Karpas-422 (cell line): ENCODE measurements around the gene SMOC2. TPM values are rescaled to one million over a fixed set of nuclear protein-coding genes. Genes with fewer than 3 reads are reported as not detected.
"Not testable (repeated sequence)": the region's sequence is repeated elsewhere in the genome, so short reads cannot be mapped to it uniquely, and the experiment has no call there.

ENCODE experiments used
- DNase-seq: peaks from one replicate; pipeline ENCODE4 v3.0.0-alpha.2; 2015
- H2AFZ ChIP-seq: fragments of 200-600 bp; sonication (generic); 2 replicates; pipeline ENCODE4 v1.6.1; 2014; ENCODE audit warnings: antibody characterized with exemption, low read length, mixed read lengths
- H3K27ac ChIP-seq: fragments of 200-600 bp; sonication (generic); 2 replicates; pipeline ENCODE4 v1.5.1; 2014; ENCODE audit warnings: mild to moderate bottlenecking, low read length, moderate library complexity
- H3K27me3 ChIP-seq: fragments of 200-600 bp; sonication (generic); 2 replicates; pipeline ENCODE4 v1.6.1; 2014; ENCODE audit warnings: low read length, mixed read lengths
- H3K36me3 ChIP-seq: fragments of 200-600 bp; sonication (generic); 2 replicates; pipeline ENCODE4 v1.6.1; 2014; ENCODE audit warnings: low read length, mixed read lengths; ENCODE audit not compliant: insufficient read depth
- H3K4me1 ChIP-seq: fragments of 200-600 bp; sonication (generic); 2 replicates; pipeline ENCODE4 v1.6.1; 2014; ENCODE audit warnings: mild to moderate bottlenecking, low read length, mixed read lengths
- H3K4me2 ChIP-seq: fragments of 200-600 bp; sonication (generic); 2 replicates; pipeline ENCODE4 v1.6.1; 2014; ENCODE audit warnings: low read length, low read depth, mild to moderate bottlenecking; ENCODE audit not compliant: poor library complexity, severe bottlenecking
- H3K4me3 ChIP-seq: fragments of 200-600 bp; sonication (generic); 2 replicates; pipeline ENCODE4 v1.5.1; 2014; ENCODE audit warnings: mild to moderate bottlenecking, antibody characterized with exemption, low read length, mixed read lengths
- H3K79me2 ChIP-seq: fragments of 200-600 bp; sonication (generic); 2 replicates; pipeline ENCODE4 v1.6.1; 2014; ENCODE audit warnings: mild to moderate bottlenecking, low read length, mixed read lengths
- H3K9ac ChIP-seq: fragments of 200-600 bp; sonication (generic); 2 replicates; pipeline ENCODE4 v1.6.0; 2014; ENCODE audit warnings: low read length
- H3K9me2 ChIP-seq: fragments of 200-600 bp; sonication (generic), shearing (Covaris generic); replicated peaks from 2 replicates; pipeline ENCODE4 v1.6.0; 2014; ENCODE audit warnings: mild to moderate bottlenecking, low read length, moderate library complexity; ENCODE audit not compliant: insufficient read depth
- H3K9me3 ChIP-seq: fragments of 300-700, 200-600 bp; sonication (generic); 2 replicates; pipeline ENCODE4 v1.6.1; 2014; ENCODE audit warnings: low read length, mixed read lengths
- H4K20me1 ChIP-seq: fragments of 200-600 bp; sonication (generic); 2 replicates; pipeline ENCODE4 v1.6.1; 2014; ENCODE audit warnings: mild to moderate bottlenecking, antibody characterized with exemption, low read length, low read depth; ENCODE audit not compliant: insufficient read depth
- total RNA-seq: library from RNA; depleted of rRNA; stranded (reverse); fragments of >200 nt; shearing (Covaris generic); gene quantifications from 2 replicates; pipeline ENCODE4 v1.2.3, GENCODE V29; 2014; ENCODE audit warnings: low replicate concordance

The SMOC2 gene
- total RNA-seq, 1 experiment from 2014 or later, result not detected

DNA sequence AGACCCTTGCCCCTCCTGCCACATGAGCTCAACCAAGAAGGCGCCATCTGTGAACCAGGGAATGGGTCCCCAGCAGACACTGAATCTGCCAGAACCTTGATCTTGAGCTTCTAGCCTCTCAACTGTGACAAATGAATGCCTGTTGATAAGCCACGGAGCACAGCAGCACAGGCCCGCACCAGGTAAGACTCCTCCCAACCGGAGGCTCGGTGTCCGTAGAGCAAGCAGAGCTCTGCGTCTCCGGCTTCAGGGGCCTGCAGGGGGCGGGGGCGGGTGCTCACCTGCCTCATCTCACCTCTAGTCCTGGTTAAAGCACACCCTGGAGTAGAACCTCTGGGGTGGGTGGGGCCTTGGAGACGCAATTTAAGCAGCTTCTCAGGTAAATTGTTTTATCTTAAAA is 122.7 kb downstream of the SMOC2 start:
- H3K27me3 ChIP-seq, result no peaks in the 10 kb centered on the region
- no peaks in the 10 kb centered on the region for H3K4me1 ChIP-seq
- no peak overlapping the region for H3K4me3 ChIP-seq
- no peaks in the 10 kb centered on the region for H4K20me1 ChIP-seq
- H2AFZ ChIP-seq, result no peak overlapping the region
- no peaks in the 10 kb centered on the region for H3K9me2 ChIP-seq
- no peaks in the 10 kb centered on the region for H3K79me2 ChIP-seq
- H3K36me3 ChIP-seq, result no peaks in the 10 kb centered on the region
- no peaks in the 10 kb centered on the region for H3K9me3 ChIP-seq
- no peak overlapping the region for H3K9ac ChIP-seq
- no peak overlapping the region for H3K4me2 ChIP-seq
- no peak for DNase-seq
- no peak overlapping the region for H3K27ac ChIP-seq

DNA sequence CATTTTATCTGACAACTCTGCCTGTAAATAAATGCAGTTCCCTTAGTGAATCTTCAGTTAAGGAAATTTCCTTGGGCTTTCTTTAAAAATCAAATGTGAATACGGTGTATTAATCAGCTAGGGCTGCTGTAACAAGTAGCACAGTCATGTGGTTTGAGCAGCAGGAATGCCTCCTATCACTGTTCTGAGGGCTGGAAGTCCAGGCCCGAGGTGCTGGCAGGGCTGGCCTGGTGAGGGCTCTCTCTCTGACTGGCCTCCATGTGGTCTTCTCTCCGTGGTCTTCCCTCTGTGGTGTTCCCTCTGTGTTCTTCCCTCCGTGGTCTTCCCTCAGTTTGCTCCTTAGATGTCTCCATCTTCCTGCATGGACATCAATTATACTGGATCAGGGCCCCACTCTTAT is 124.1 kb downstream of the SMOC2 start:
- no peak for DNase-seq
- no peaks in the 10 kb centered on the region for H3K9me3 ChIP-seq
- H3K9ac ChIP-seq, result no peak overlapping the region
- H4K20me1 ChIP-seq, result no peaks in the 10 kb centered on the region
- no peak overlapping the region for H2AFZ ChIP-seq
- no peaks in the 10 kb centered on the region for H3K27me3 ChIP-seq
- H3K27ac ChIP-seq, result no peak overlapping the region
- H3K4me3 ChIP-seq, result no peak overlapping the region
- H3K79me2 ChIP-seq, result no peaks in the 10 kb centered on the region
- H3K4me2 ChIP-seq, result no peak overlapping the region
- no peaks in the 10 kb centered on the region for H3K9me2 ChIP-seq
- no peaks in the 10 kb centered on the region for H3K4me1 ChIP-seq
- H3K36me3 ChIP-seq, result no peaks in the 10 kb centered on the region

DNA sequence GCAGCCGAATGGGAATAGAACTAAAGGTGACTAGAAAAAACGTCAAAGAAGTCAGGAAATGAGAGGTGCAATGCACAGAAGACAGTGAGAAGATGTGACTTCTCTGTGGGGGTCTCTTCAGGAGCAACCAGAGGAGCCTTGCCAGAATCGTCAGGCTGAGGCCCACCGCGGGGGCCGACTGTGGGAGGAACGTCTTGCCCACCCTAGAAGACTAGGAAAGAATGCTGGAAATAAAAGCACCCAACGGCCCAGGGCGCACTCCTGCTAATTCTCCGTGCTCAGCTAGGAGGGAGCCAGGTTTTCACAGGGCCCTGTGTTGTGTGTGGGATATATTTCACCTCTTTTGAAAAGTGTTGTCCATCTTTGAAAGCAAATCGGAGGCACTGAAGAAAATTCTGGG is 129.2 kb downstream of the SMOC2 start:
- Histone ChIP-seq H3K9ac (no peak overlapping the region), H3K27me3 (no peaks in the 10 kb centered on the region), H3K79me2 (no peaks in the 10 kb centered on the region), H3K36me3 (no peaks in the 10 kb centered on the region), H3K4me1 (no peaks in the 10 kb centered on the region), H3K4me2 (no peak overlapping the region), H3K4me3 (no peak overlapping the region), H2AFZ (no peak overlapping the region), H3K9me3 (no peaks in the 10 kb centered on the region), H3K27ac (no peak overlapping the region), H4K20me1 (no peaks in the 10 kb centered on the region), H3K9me2 (no peaks in the 10 kb centered on the region)
- DNase-seq, result no peak

DNA sequence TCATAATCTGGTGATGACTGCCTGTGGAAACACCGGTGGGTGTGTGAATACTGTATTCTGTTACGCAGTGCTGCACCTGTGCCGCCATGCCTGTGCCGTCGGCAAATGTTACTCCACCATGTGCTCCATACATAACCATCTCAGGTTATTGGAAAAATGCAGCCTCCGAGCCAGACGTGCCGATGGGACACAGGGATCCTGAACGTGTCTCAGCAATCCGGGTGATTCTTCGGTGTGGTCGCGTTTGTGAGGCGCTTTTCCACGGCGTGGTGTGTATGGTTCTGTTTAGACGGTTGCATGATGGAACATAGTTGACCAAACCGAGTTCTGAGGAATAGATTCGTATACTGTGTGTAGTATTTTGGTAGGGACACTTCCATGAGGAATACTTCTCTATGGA is 130.3 kb downstream of the SMOC2 start:
- Histone ChIP-seq H3K4me2 (no peak overlapping the region), H3K27me3 (no peaks in the 10 kb centered on the region), H3K9me3 (no peaks in the 10 kb centered on the region), H4K20me1 (no peaks in the 10 kb centered on the region), H3K9ac (no peak overlapping the region), H3K4me3 (no peak overlapping the region), H3K27ac (no peak overlapping the region), H3K9me2 (no peaks in the 10 kb centered on the region), H3K79me2 (no peaks in the 10 kb centered on the region), H3K4me1 (no peaks in the 10 kb centered on the region), H3K36me3 (no peaks in the 10 kb centered on the region), H2AFZ (no peak overlapping the region)
- DNase-seq, result no peak

DNA sequence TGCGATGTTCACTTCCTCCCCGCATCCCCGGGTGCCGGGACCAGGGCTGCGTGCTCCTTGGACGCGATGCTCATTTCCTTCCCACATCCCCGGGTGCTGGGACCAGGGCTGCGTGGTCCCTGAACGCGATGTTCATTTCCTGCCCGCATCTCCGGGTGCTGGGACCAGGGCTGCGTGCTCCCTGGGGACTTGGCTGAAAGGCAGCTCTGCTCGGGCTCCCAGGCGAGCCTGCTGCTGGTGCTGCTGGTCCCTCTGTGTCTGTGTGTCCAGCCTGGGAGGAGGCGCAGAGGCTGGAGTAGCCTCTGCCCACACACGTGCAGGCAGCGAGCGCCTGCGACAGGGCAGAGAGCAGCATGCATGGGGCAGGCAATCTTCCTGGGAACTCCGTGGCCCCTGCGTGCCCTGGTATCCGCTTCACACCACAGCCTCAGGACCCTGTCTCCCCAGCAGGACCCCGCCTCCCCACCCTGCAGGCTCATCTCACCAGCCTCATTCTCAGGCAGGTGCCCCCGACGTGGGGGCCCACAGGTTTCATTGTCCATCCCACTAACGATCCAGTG is 132.4 kb downstream of the SMOC2 start:
- H3K27ac ChIP-seq, H3K4me2 ChIP-seq, H3K9ac ChIP-seq: not testable (repeated sequence)

DNA sequence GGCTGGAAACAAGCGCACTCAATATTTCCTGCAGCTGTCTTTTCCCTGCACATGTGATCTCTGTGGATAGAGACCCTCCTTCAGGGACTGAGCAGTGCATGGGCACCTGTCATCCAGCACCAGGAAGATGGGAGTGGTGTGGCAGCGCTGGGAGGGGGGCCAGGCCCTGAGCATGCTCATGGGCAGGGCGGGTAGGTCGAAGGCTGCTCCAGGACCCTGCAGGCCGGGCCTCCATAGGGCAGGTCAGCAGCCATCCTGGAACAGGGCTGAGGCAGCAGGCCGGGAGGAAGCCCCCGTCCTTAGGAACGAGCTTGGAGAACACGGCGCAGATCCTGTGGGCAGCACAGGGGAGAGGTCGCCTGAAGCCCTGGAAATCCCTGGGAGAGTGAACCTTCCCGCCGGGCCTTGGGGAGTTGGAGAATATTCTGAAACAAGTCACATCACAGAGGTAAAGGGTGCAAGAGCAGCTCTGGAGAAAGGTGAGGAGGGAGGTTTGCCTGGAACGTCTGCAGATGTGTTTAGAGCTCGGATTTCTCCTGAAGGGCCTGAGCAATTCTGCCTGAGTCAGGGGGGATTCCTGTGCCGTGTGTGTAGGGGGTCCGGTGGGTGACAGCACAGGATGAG is 133.2 kb downstream of the SMOC2 start:
- no peaks in the 10 kb centered on the region for H3K36me3 ChIP-seq
- H3K27ac ChIP-seq, result no peak overlapping the region
- no peaks in the 10 kb centered on the region for H4K20me1 ChIP-seq
- H3K4me2 ChIP-seq, result no peak overlapping the region
- H3K79me2 ChIP-seq, result no peaks in the 10 kb centered on the region
- no peaks in the 10 kb centered on the region for H3K27me3 ChIP-seq
- H2AFZ ChIP-seq, result no peak overlapping the region
- H3K9me3 ChIP-seq, result no peaks in the 10 kb centered on the region
- no peak for DNase-seq
- H3K9ac ChIP-seq, result no peak overlapping the region
- no peaks in the 10 kb centered on the region for H3K9me2 ChIP-seq
- no peak overlapping the region for H3K4me3 ChIP-seq
- no peaks in the 10 kb centered on the region for H3K4me1 ChIP-seq

More for the DNA sequence above, 132.4 kb downstream of the SMOC2 start:
- DNase-seq, H4K20me1 ChIP-seq, H3K36me3 ChIP-seq, H3K4me1 ChIP-seq, H2AFZ ChIP-seq, H3K9me2 ChIP-seq, H3K4me3 ChIP-seq, H3K27me3 ChIP-seq, H3K79me2 ChIP-seq, H3K9me3 ChIP-seq: not testable (repeated sequence)

DNA sequence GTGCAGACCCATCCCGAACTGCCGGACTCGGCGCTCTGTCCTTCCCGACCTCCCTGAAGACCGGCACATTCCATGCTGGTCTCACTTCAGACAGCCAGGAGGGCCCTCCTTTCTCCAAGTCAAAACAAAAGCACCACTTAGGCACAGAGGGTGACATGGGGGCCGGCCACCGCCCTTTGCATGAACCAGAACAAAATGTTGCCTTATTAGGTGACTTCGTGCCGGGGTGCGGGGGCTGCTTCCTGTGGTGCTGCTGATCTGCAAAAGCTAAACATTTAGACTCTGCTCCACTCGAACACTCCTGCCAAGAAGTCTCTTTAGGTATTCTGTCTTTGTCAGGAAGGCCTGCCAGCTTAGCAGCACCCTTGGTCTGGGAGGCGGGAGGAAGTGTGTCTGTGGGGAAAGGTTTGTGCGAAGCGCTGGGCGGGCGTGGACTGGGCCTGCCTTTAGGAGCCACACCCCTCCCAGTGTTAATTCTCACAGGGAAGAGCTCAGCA is 133.8 kb downstream of the SMOC2 start:
- H3K4me1 ChIP-seq, result no peaks in the 10 kb centered on the region
- no peaks in the 10 kb centered on the region for H3K36me3 ChIP-seq
- no peak overlapping the region for H3K4me2 ChIP-seq
- no peaks in the 10 kb centered on the region for H3K79me2 ChIP-seq
- no peaks in the 10 kb centered on the region for H4K20me1 ChIP-seq
- no peak for DNase-seq
- H3K9ac ChIP-seq, result no peak overlapping the region
- no peak overlapping the region for H3K4me3 ChIP-seq
- H3K9me3 ChIP-seq, result no peaks in the 10 kb centered on the region
- no peaks in the 10 kb centered on the region for H3K9me2 ChIP-seq
- H2AFZ ChIP-seq, result no peak overlapping the region
- no peak overlapping the region for H3K27ac ChIP-seq
- H3K27me3 ChIP-seq, result no peaks in the 10 kb centered on the region

DNA sequence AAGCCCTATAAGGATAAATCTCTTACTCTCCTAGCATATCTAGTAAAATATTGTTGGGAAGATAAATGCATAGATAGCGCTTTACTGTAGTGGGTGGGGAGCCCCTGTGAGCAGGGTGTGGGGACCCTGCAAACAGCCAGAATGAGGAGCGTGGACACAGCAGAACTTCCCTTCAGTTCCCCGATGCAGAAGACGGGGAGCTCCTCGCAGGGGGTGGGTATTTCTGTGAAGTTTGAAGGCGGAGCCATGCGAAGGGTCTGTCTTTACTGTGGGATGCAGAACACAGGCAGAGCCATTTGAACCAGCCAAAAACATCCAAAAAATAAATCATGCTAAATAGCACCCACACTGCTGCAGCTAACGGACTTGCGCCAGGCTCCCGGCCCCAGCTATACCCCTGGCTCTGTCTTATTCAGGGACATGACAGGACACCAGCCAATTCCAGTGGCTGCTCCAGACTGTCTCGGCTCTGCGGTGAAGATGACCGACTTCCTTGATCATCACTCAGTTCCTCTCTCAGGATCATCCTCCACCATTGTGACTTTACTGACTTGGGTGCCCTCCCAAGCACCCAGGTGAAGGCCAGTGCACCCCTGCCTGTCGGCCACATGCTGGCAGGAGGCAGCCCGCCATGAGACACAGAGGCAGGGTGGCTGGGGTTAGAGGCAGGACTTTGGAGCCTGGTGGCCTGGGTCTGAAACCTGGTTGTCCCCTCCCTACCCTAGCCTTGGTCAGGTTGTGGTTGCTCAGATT is 134.5 kb downstream of the SMOC2 start:
- no peaks in the 10 kb centered on the region for H3K36me3 ChIP-seq
- H3K27me3 ChIP-seq, result no peaks in the 10 kb centered on the region

More for the DNA sequence above, 134.5 kb downstream of the SMOC2 start:
- DNase-seq, result no peak
- H3K9me2 ChIP-seq, result no peaks in the 10 kb centered on the region
- no peak overlapping the region for H3K4me3 ChIP-seq
- no peak overlapping the region for H3K4me2 ChIP-seq
- H3K27ac ChIP-seq, result no peak overlapping the region
- no peak overlapping the region for H3K9ac ChIP-seq
- no peaks in the 10 kb centered on the region for H4K20me1 ChIP-seq
- H3K4me1 ChIP-seq, result no peaks in the 10 kb centered on the region
- H2AFZ ChIP-seq, result no peak overlapping the region
- H3K79me2 ChIP-seq, result no peaks in the 10 kb centered on the region
- no peaks in the 10 kb centered on the region for H3K9me3 ChIP-seq
